ENCODE data around the gene SPEN. TPM values are rescaled to one million over a fixed set of nuclear protein-coding genes. Genes with fewer than 3 reads are reported as not detected.

Gene SPEN
- total and polyA plus RNA-seq, 2 experiments from 2014 or later = 14.9 to 43.6 TPM

- no peak for TF ChIP-seq ZNF462 (CRISPR knock-in tag; IDR thresholded peaks at IDR 0.05)
- TF ChIP-seq JUNB (IDR thresholded peaks at IDR 0.05; ENCODE audit: unreplicated experiment) = no peak
Observed at GRCh38 chr1:15849775-15850324, 2.3 kb downstream of the SPEN start (continued).

GRCh38 chr1:15850471-15851001 lies 3.0 kb downstream of the SPEN start:
- H3K27me3 ChIP-seq (ENCODE audit: insufficient read depth) = peaks cover 6% of the 10 kb centered on the region
- peak overlapping the region; percentile 92 for H3K4me2 ChIP-seq
- ATAC-seq = no peak
- DNase-seq (ENCODE audit: low spot score) = no peak
- no peaks in the 10 kb centered on the region for H4K20me1 ChIP-seq (replicated peaks; ENCODE audit: insufficient read depth)
- H3K9me2 ChIP-seq (ENCODE audit: insufficient read depth) = no peaks in the 10 kb centered on the region
- H3K4me1 ChIP-seq (ENCODE audit: insufficient read depth) = peaks cover 20% of the 10 kb centered on the region
- H2AFZ ChIP-seq = no peak overlapping the region
- H3K36me3 ChIP-seq (ENCODE audit: insufficient read depth) = no peaks in the 10 kb centered on the region
- peak overlapping the region; percentile 94 for H3K27ac ChIP-seq (ENCODE audit: low read depth)
- Mint-ChIP-seq H3K4me1 (peaks cover 21% of the 10 kb centered on the region), H3K27me3 (ENCODE audit: insufficient read depth, low read depth, poor library complexity) (peaks cover 11% of the 10 kb centered on the region), H3K4me3 (peak overlapping the region; percentile 98), H3K27ac (peak overlapping the region; percentile 27; the same call in 1 of the 2 replicates), H3K9me3 (no peaks in the 10 kb centered on the region; the same call in 1 of the 3 replicates), H3K36me3 (ENCODE audit: low read depth) (no peaks in the 10 kb centered on the region)
- peaks cover 15% of the 10 kb centered on the region; the same call in 1 of the 2 replicates for H3F3A ChIP-seq (replicated peaks; ENCODE audit: low read depth)
- H3K4me3 ChIP-seq = peak overlapping the region; percentile 87
- TF ChIP-seq STAT1 (IDR thresholded peaks at IDR 0.05; ENCODE audit: unreplicated experiment) = no peak
- H3K79me2 ChIP-seq (replicated peaks; ENCODE audit: insufficient read depth) = peaks cover 77% of the 10 kb centered on the region

All from GM23338 (cell line).